Smooth muscle cell (in vitro differentiated cells): ENCODE data around the gene SLC34A1. TPM values are rescaled to one million over a fixed set of nuclear protein-coding genes. Genes with fewer than 3 reads are reported as not detected.

Experiments
- DNase-seq: peaks from one replicate; lab custom pipeline; 2025; ENCODE audit not compliant: unreplicated experiment; lab: John Stamatoyannopoulos, UW
- H2AFZ ChIP-seq: fragments of 200-600 bp; sonication (generic); 2 replicates; pipeline ENCODE4 v1.6.0; 2016; ENCODE audit warnings: antibody characterized with exemption, low read depth, mild to moderate bottlenecking
- H3F3A ChIP-seq: fragments of 200-600 bp; sonication (generic); 2 replicates; pipeline ENCODE4 v1.6.0; 2017; ENCODE audit warnings: antibody characterized with exemption, low read depth
- H3K27ac ChIP-seq: fragments of 200-600 bp; sonication (generic); 2 replicates; pipeline ENCODE4 v1.5.1; 2016; ENCODE audit warnings: low read depth, mild to moderate bottlenecking
- H3K27me3 ChIP-seq: fragments of 200-600 bp; sonication (generic); 2 replicates; pipeline ENCODE4 v1.6.1; 2016; ENCODE audit warnings: low read depth, mild to moderate bottlenecking
- H3K36me3 ChIP-seq: fragments of 200-600 bp; sonication (generic); 2 replicates; pipeline ENCODE4 v1.5.1; 2016; ENCODE audit warnings: low read depth
- H3K4me1 ChIP-seq: fragments of 200-600 bp; sonication (generic); 2 replicates; pipeline ENCODE4 v1.5.1; 2016; ENCODE audit warnings: low read depth
- H3K4me2 ChIP-seq: fragments of 200-600 bp; sonication (generic); 2 replicates; pipeline ENCODE4 v1.6.0; 2016; ENCODE audit warnings: mild to moderate bottlenecking
- H3K4me3 ChIP-seq: fragments of 200-600 bp; sonication (generic); 2 replicates; pipeline ENCODE4 v1.5.1; 2016; ENCODE audit warnings: mild to moderate bottlenecking
- H3K79me2 ChIP-seq: fragments of 200-600 bp; sonication (generic); 2 replicates; pipeline ENCODE4 v1.6.0; 2016; ENCODE audit warnings: low read depth, mild to moderate bottlenecking
- H3K9ac ChIP-seq: fragments of 200-600 bp; sonication (generic); 2 replicates; pipeline ENCODE4 v1.6.0; 2016; ENCODE audit warnings: low read depth
- H3K9me3 ChIP-seq: fragments of 200-600 bp; sonication (generic); replicated peaks from 2 replicates; pipeline ENCODE4 v1.5.1; 2016; ENCODE audit warnings: low read depth
- H4K20me1 ChIP-seq: fragments of 200-600 bp; sonication (generic); 2 replicates; pipeline ENCODE4 v1.6.0; 2016; ENCODE audit warnings: low read depth
- WGBS: methylation state at CpG from one replicate; pipeline ENCODE4 v1.1.7; 2016; ENCODE audit warnings: low lambda C conversion rate; 5-methylcytosine and 5-hydroxymethylcytosine counted together
- polyA plus RNA-seq: library from polyadenylated mRNA; unstranded; fragments of >200 nt; fragmentation: Nextera tagmentation; extraction: Ambion mirVana; gene quantifications from 2 replicates; pipeline ENCODE4 v1.2.1, GENCODE V29; 2016
- total RNA-seq: library from RNA; depleted of rRNA; stranded (reverse); fragments of >200 nt; gene quantifications from 2 replicates; pipeline ENCODE4 v1.2.3, GENCODE V29; 2014
- TF ChIP-seq, protein P1 (sequence below): fragments of 200-600 bp; sonication (generic); IDR thresholded peaks from 2 replicates; pipeline ENCODE4 v1.5.1; 2017; ENCODE audit warnings: borderline replicate concordance, mild to moderate bottlenecking, antibody characterized with exemption; ENCODE audit not compliant: insufficient read depth, poor library complexity, severe bottlenecking

SLC34A1 gene
- total and polyA plus RNA-seq, 2 experiments from 2014 or later, result not detected

DNA sequence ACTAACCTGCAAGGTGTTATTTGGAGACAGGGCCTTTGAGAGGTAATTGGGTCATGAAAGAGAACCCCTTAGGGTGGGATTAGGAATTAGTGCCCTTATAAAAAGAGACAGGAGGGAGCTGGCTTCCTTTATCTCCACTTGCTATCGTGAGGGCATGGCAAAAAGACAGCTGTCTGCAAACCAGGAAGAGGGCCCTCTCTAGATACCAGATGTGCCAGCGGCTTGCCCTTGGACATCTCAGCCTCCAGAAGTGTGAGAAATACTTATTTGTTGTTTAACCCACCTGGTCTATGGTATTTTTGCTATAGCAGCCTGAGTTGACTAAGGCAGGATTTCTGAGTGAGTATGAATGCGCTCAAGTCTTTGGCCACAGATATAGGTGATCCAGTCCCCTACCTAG, 27.5 kb upstream of the SLC34A1 start:
- Histone ChIP-seq H3K27ac (no peak overlapping the region), H4K20me1 (no peaks in the 10 kb centered on the region), H3K27me3 (no peaks in the 10 kb centered on the region), H3K4me3 (no peak overlapping the region), H3K79me2 (no peaks in the 10 kb centered on the region), H3K36me3 (no peaks in the 10 kb centered on the region), H3K9ac (no peak overlapping the region), H3K4me1 (no peaks in the 10 kb centered on the region), H3F3A (no peaks in the 10 kb centered on the region), H2AFZ (no peak overlapping the region), H3K9me3 (no peaks in the 10 kb centered on the region), H3K4me2 (no peak overlapping the region)
- no peak for DNase-seq
- TF ChIP-seq, protein P1, sequence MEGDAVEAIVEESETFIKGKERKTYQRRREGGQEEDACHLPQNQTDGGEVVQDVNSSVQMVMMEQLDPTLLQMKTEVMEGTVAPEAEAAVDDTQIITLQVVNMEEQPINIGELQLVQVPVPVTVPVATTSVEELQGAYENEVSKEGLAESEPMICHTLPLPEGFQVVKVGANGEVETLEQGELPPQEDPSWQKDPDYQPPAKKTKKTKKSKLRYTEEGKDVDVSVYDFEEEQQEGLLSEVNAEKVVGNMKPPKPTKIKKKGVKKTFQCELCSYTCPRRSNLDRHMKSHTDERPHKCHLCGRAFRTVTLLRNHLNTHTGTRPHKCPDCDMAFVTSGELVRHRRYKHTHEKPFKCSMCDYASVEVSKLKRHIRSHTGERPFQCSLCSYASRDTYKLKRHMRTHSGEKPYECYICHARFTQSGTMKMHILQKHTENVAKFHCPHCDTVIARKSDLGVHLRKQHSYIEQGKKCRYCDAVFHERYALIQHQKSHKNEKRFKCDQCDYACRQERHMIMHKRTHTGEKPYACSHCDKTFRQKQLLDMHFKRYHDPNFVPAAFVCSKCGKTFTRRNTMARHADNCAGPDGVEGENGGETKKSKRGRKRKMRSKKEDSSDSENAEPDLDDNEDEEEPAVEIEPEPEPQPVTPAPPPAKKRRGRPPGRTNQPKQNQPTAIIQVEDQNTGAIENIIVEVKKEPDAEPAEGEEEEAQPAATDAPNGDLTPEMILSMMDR, result no peak
- 79% methylated on average over 3 of the region's 3 CpGs for WGBS

DNA sequence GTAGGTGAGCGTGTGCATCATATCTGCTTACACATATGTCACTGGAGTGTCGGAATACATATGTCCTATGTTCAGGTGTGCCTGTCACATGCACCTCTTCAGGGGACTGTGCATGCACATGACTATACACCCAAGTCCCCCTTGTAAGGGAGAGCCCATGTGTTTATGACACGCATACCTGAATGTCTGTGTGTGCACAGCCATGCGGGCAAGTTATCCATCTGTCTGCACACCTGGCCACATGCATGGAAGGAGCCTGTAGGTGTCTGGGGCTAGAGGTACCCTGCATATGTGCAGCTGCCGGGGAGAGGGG, 27.1 kb upstream of the SLC34A1 start:
- H4K20me1 ChIP-seq, result no peaks in the 10 kb centered on the region
- no peaks in the 10 kb centered on the region for H3F3A ChIP-seq
- no peaks in the 10 kb centered on the region for H3K79me2 ChIP-seq
- H3K9ac ChIP-seq, result no peak overlapping the region
- DNase-seq, result no peak
- H3K4me1 ChIP-seq, result no peaks in the 10 kb centered on the region
- TF ChIP-seq, protein P1, result no peak
- H3K36me3 ChIP-seq, result no peaks in the 10 kb centered on the region
- H3K4me2 ChIP-seq, result no peak overlapping the region
- no peak overlapping the region for H2AFZ ChIP-seq
- H3K4me3 ChIP-seq, result no peak overlapping the region
- H3K9me3 ChIP-seq, result no peaks in the 10 kb centered on the region
- no peaks in the 10 kb centered on the region for H3K27me3 ChIP-seq
- 95% methylated on average over 5 of the region's 5 CpGs for WGBS
- H3K27ac ChIP-seq, result no peak overlapping the region

DNA sequence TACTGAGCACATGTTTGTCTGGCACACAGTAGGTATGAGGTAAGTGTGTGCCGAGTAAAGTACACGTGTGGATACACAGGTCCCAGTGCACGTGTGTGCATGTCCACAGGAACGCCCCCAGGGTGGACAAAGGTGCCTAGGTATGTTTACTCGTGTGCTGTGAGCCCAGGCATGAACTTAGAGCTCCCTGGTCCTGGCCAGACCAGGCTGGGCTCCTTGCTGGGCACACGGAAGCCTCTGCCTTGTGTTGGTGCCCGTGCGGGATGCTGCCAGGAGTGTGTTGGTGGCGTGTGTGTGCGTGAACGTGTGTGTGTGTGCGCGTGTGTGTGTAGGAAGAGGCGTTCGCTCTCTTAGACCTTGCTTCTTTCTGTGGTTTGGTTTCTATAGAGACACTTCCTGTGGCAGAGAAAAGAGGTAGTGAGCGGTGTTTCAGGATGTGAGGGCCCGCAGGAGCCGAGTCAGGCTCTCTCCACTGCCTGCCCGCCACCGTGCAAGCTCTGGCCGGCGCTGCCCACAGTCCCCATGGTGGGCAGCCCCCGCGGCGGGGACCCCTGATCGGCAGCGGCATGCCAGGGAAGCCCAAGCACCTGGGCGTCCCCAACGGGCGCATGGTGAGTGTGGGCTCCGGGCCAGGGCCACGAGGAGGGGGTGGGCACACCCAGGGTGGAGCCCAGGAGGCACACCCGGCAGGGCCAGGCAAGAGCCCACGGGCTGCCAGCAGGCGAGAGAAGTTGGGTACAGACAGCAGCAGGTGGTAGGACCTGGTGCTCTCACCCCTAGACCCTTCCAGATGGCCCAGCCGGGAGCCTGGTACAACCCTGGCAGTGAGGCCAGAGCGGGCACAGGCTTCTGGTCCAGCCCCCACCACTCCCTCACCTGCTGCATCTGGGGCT, 26.5 kb upstream of the SLC34A1 start, which contains the start of gene RGS14:
Gene RGS14 (plus strand): TSS at position 466 of the 893 bp plus-strand sequence. CDS start 101 bp downstream, at position 567.
- DNase-seq, result no peak
- no peaks in the 10 kb centered on the region for H3K9me3 ChIP-seq
- H3K9ac ChIP-seq, result no peak within 1 kb of the TSS
- H3K79me2 ChIP-seq, result no peaks in the 10 kb centered on the region
- H3K4me1 ChIP-seq, result peaks cover 4% of the 10 kb centered on the region
- TF ChIP-seq, protein P1, result no peak
- H2AFZ ChIP-seq, result no peak within 1 kb of the TSS
- H4K20me1 ChIP-seq, result no peaks in the 10 kb centered on the region
- no peak within 1 kb of the TSS for H3K4me3 ChIP-seq
- 85% methylated on average over 37 of the region's 37 CpGs for WGBS
- H3K27me3 ChIP-seq, result no peaks in the 10 kb centered on the region
- H3K4me2 ChIP-seq, result no peak within 1 kb of the TSS
- H3F3A ChIP-seq, result no peaks in the 10 kb centered on the region
- no peak within 1 kb of the TSS for H3K27ac ChIP-seq
- no peaks in the 10 kb centered on the region for H3K36me3 ChIP-seq
